NCI-H2171 (cell line): ENCODE measurements around the gene KIF15.

Experiments
- DNase-seq: peaks from one replicate; lab custom pipeline; 2025; lab: John Stamatoyannopoulos, UW

The KIF15 gene

GRCh38 chr3:44883213-44883955 is 121.8 kb downstream of the KIF15 start:
- DNase-seq = no peak

DNA sequence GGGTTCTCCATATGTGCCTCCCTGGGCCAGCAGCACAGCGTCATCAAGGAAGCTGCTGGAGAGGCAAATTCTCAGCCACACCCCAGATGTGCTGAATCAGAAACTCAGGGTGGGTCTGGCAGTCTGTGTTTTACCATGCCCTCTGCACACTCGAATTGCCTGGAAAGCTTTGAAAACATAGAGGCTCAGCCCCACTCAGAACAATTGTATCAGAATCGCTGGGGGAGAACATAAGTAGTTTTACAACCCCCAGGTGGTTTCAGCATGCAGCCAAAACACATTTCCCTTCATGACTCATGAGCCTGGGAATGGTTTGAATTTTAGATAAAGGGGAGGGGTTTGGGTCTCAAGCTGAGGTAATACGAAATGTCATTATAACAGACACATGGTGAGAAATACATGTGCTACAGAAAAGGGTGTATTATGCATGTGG is 122.4 kb downstream of the KIF15 start:
- no peak for DNase-seq

DNA sequence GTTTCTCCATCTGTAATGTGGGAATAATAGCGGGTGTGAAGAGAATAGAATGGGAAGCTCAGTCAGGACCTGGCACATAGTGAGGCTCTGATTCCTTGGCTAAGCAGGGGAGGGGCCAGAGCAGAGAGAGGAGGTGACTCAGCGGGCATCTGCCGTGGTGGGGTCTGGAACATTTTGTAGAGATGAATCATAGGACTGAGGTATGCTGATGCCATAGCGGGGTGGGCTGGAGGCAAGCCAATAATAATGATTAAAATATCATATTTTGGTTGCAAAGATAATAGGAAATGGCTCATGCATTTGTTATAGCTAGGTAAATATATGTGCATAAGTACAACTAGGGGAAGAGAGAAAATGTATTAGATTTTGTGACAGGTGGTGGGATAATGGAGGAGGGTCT is 124.0 kb downstream of the KIF15 start:
- no peak for DNase-seq

DNA sequence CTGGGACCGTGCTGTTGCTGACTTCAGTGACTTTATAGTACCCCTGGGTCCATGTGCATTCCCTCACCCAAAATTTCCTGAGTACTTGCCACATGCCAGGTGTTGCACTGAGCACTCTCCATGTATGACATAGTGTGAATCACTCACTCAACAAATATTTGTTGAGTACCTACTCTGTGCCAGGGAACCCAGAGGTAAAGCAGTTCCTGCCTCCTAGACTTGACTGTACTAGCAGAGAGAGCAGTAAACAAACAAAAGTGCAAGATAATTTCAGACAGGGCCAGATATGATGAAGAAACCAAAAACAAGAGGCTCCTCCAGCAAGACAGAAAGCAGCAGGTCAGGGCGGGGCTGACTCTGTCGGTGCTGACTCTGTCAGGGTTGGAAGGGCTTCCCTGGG is 125.0 kb downstream of the KIF15 start:
- no peak for DNase-seq

GRCh38 chr3:44887101-44887500 is 125.5 kb downstream of the KIF15 start:
- no peak for DNase-seq

- no peak for DNase-seq
Observed at GRCh38 chr3:44890258-44890657, 128.7 kb downstream of the KIF15 start.

- no peak for DNase-seq
Observed at GRCh38 chr3:44890852-44891251, 129.3 kb downstream of the KIF15 start.

- DNase-seq = no peak
Observed at GRCh38 chr3:44892689-44893088, 131.1 kb downstream of the KIF15 start.

- no peak for DNase-seq
Observed at GRCh38 chr3:44893097-44893496, 131.5 kb downstream of the KIF15 start.

- no peak for DNase-seq
Observed at GRCh38 chr3:44894485-44894884, 132.9 kb downstream of the KIF15 start.

DNA sequence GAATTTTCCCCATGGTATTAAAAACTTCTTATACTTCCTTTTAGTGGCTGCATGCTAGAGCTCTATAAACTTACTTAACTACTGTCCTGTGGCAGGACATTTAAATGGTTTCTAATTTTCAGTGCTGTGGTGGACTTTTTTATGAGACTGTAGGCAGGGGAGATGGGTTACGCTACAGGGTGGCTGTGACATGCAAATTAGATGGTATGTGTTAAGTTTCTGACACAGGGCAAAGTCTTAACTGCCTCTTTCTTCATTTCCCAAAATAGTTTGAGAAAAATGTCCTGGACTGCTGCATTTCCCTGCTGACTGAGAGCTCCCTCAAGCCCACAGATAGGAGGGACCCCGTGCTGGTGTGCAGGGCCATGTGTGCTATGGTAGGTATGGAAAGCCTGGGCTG is 134.8 kb downstream of the KIF15 start:
- no peak for DNase-seq

GRCh38 chr3:44899683-44900367 is 138.2 kb downstream of the KIF15 start:
- no peak for DNase-seq

DNA sequence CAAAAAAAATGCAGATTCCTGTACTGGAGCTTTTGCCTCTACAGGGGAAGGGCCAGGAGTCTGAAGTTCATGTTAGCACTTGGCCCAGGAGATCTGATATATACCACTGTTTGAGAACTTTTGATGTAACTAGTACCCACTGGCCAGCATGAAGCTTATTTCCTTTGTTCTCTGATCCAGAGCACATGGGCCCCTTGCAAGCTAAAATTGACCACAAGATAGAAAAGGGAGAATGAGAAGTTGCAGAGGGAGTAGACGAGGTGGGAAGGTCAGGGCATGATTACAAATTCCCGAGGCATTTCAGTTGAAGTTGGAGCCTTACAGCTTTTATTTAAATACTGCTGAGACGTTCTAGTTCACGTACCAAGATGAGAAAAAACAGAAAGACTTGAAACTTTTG is 141.0 kb downstream of the KIF15 start:
- no peak for DNase-seq
